HG02870 (cell line): ENCODE data around the gene SEMA6C.
"Not testable (repeated sequence)": the region's sequence is repeated elsewhere in the genome, so short reads cannot be mapped to it uniquely, and the experiment has no call there.

Experiments
- ATAC-seq: cut with Tn5 transposase; IDR thresholded peaks from one replicate; pipeline ENCODE4 v1.9.1; 2021; ENCODE audit warnings: mild to moderate bottlenecking, moderate library complexity; ENCODE audit not compliant: unreplicated experiment

Gene SEMA6C

DNA sequence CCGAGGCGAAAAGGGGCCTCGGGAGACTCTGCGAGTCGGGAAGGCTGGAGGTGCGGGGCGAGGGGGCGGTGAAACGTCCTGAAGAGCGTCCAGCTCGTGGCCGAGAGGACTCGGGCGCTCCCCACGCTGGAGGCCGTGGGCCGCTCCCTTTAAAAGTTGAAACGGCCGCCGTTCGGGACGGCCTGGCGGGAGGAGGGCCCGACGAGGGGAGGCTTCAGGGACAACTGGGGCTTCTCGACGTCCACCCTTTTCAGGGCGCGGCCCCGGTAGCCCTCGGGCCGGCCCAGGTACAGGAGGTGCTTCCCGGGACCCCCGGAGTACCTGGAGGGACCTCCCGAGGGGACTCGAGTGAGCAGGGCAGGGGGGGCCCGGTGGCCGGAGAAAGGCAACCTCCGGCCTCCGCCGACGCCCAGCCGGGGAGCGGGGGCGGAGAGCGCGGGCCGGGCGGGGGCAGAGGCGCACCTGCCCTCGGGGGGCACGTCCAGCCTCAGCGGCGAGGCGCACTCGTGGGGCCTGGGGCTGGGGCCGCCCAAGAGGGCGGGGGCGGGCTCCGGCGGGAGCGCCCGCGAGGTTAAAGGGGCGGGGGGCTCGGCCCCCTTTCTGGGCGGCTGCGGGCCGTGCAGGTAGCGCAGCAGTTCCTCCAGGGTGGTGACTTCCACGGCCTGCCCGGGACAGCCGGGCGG lies 14.0 kb downstream of the SEMA6C start:
- no peak for ATAC-seq

DNA sequence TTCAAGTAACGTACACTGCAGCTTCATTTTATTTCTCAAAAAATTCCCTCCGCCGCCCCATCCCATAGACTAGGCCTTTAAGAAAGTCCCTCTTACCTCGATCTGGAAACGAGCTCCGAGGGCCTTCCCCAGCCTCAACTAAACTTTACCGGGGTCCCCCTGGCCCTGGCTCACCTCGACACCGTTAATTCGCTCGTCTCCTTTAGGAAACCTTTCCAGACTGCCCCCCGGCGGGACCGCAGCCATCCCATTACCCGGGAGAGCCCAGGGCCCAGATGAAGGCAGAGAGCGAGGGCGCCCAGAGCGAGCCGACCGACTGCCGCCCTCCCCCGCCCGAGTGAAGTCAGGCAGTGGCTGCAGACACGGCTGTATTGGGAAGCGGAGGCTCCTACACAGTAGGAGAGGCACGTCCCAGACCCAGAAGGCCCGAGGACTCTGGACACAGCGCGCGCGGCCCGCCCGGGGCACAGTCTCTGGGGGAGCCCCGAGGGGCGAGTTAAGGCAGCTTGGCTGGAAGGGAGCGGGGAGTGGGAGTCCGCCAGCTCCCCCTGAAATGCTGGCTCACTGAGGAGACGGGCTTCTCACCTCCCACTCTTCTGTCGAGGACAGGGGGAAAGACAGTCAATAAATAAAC lies 14.6 kb downstream of the SEMA6C start:
- ATAC-seq, result no peak

DNA sequence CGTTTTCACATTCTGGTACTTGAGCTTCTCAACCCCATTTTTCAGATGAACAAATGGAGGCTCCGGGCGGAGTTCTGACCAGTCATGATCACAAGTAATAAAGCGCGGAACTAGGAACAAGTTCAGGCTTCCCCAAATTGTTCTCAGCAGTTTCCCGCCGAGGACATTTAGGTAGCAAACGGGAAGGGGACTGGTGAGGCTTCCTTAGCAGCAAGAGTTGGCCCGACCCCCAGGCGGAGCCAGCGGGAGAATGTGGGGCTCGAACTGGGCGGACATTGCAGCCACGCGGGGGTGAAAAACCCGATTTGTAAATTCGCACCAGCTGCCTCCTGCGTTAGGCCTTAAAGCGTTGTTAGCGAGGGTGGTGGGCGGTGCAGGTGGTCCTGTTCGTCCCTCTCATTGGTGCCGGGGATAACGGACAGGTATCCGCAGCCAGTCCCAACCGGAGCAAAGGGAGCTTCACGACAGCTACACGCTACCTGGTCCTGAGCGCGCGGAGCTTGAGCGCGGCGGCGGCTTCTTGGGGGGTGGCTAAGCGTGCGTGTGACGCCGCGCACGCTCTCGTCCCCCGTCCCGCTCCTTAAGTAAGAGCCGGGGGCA lies 15.3 kb downstream of the SEMA6C start:
- no peak for ATAC-seq

DNA sequence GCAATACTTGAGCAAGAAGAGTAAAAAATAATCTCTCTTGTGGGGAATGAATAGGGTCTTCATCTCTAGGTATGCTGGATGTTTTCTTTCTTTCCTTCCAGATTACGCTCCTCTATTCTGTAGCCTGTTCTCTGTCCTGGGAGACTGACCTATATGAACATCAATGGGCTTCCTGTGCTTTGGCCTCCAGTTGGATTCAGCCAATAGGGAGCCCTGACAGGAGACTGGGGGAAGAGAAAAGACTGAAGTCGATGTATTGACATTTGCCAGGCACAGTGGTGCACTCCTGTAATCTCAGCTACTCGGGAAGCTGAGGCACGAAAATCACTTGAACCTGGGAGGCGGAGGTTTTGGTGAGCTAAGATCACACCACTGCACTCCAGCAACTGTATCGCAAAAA lies 17.6 kb downstream of the SEMA6C start:
- no peak for ATAC-seq

DNA sequence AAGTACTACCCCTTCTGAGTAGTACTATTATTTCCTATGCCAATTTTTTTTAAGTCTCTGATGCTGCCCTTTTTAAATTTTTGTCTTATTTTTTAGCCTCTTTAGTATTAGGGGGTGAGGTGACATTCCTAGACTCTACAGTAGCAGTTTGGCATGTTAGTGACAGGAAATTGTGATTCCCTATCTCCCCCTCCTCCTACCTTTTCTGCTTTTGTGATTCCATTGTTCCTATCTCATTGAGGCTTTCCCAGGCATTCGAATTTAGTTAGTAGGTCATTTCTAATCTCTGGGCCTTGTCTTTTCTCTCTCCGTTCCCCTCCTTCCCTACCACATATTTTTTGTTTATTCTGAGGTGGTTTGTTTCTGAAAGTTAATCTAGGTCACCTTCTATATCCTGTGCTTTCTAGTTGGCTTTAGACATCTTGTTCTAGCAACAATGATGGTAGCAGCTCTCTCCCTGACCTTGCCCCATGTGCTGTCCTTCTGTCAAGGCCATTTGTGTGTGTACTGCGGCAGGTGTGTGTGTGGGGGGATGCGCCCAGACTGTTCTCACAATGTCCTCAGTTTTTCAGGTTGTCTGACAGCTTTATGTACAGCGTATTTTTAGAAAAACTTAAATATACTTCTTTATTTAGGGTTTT lies 21.5 kb downstream of the SEMA6C start:
- ATAC-seq, result no peak

DNA sequence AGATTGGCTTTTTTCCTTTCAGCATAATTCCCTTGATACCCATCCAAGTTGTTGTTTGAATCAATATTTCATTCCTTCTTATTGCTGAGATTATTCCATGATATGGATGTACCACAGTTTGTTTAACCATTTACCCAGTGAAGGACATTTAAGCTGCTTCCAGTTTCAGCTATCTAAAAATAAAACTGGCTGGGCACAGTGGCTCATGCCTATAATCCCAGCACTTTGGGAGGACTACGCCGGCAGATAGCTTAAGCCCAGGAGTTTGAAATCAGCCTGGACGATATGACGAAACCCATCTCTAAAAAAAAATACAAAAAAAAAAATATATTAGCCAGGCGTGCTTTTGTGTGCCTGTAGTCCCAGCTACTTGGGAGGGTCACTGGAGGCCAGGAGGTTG lies 32.6 kb downstream of the SEMA6C start:
- ATAC-seq, result no peak

DNA sequence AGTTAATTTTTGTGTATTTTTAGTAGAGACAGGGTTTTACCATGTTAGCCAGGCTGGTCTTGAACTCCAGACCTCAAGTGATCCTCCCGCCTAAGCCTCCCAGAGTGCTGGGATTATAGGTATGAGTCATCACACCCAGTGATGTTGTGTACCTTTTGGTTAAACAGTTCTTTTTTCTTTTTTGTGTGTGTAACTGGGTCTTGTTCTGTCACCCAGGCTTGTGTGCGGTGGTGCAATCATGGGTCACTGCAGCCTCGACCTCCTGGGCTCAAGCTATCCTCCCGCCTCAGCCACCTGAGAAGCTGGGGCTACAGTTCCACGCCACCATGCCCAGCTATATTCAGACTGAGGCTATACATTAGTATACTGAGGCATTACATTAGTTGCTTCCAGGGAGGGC lies 38.1 kb downstream of the SEMA6C start:
- no peak for ATAC-seq

DNA sequence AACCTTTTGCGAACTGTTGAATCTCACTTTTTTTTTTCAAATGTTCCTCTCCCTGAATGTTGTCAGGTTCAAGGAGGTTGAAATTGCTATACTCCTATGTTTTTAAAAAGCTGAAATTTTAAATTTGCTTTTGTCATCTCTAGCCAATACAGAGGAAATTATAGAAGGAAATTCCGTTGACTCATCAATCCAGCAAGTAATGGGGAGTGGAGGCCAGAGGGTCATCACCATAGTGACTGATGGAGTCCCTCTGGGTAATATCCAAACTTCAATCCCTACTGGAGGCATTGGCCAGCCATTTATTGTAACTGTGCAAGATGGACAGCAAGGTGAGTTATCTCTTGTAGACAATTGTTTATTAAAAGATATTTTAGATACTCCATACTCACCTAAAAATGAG lies 39.5 kb downstream of the SEMA6C start:
- no peak for ATAC-seq

DNA sequence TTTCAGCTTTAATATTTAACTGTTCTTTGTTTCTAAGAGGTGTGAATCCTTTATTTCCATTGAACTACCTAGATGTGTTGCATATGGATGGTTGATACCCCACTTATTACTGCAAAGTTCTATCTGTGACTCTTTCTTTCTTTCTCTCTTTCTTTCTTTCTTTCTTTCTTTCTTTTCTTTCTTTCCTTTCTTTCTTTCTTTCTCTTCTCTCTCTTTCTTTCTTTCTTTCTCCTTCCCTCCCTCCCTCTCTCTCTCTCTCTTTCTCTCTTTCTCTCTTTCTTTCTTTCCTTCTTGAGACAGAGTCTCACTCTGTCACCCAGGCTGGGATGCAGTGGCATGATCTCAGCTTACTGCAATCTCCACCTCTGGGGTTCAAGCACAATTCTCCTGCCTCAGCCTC lies 41.8 kb downstream of the SEMA6C start:
- no peak for ATAC-seq

DNA sequence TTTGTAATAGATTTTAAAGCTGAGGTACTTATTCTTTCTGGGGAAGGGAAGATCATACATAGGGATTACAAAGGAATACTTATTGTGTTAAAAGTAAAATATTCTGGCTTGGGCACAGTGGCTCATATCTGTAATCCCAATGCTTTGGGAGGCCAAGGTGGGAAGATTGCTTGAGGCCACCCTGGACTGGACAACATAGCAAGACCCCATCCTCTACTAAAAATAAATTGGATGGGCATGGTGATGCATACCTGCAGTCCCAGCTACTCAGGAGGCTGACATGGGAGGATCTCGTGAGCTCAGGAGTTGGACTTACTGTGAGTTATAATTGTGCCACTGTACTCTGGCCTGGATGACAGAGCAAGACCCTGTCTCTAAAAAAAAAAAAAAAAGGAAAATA lies 48.3 kb downstream of the SEMA6C start:
- ATAC-seq, result no peak

DNA sequence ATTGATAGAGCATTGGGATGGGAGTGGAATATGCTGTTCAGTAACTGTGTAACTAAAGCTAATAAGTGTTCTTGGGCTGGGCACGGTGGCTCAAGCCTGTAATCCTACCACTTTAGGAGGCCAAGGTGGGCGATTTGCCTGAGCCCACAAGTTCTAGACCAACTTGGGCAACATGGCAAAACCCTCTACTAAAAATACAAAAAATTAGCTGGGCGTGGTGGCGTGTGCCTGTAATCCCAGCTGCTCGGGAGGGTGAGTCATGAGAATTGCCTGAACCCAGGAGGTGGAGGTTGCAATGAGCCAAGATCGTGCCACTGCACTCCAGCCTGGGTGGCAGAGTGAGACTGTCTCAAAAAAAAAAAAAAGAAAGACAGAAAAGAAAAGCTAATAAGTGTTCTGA lies 49.0 kb downstream of the SEMA6C start:
- ATAC-seq, result not testable (repeated sequence)

DNA sequence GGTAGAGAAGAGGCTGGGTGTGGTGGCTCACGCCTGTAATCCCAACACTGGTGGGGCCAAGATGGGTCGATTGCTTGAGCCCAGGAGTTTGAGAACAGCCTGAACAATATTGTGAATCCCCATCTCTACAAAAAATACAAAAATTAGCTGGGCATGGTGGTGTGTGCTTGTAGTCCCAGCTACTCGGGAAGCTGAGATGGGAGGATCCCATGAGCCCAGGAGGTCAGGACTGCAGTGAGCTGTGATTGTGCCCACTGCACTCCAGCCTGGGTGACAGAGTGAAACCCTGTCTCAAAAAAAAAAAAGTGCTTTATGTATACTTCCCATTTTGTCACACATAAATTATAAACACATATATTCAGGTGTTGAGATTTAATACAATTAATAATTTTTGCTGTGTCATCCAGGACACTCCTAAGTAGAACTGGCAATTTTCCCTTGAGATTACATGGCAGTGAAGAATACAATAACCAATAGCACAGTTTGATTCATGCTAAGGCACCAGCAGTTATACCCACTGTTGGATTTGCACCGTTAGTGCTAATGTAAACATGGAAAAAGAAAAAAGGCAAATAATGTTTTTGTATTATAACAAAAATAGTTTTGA lies 60.4 kb downstream of the SEMA6C start:
- ATAC-seq, result no peak
